ENCODE measurements around the gene USP12.
"Not testable (repeated sequence)": the region's sequence is repeated elsewhere in the genome, so short reads cannot be mapped to it uniquely, and the experiment has no call there.

The USP12 gene

DNA sequence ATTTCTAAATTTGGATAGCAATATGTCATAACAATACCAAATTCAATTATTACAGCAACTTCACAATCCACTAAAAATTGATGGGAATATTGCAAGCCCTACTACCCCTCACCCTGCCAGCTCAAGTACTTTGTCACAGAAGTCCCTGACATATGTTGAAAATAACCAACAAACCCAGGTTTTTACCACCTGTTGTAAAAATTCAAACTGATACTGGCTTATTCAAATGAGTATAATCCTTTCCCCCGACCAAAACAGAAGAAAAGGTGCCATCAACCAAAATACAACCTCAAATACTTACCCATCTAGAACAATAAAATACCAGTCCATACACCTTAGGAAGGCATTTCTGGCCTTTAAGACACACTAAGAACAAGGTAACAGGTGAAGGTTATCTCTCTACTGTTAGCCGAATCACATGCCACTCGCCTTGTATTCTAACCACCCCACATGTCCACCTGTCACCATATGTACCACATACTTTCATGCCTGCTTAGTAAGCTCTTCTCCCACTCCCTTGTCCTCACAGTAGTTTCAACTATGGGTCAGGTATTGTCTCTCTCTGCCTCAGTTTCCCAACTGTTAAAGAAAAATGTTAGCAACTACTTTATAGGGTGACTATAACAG is 53.1 kb downstream of the USP12 start:
- DNase-seq = no peak

DNA sequence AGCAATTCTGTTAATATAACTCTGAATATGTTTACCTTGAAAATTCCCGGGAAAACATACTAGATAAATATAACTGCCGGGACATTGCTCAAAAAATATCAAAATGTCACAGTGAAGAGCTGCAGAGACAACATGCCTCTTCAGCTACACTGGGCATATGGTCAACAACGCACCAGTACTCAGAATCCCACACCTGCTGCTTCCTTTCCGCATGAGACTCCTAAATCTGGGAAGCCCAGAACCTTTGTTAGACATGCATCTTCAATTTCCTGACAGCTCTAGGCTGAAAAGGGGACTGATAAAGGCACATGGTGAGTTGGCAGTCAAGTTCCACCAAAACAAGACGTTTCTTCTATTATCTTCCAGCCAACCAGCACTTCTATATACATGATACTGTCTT is 53.7 kb downstream of the USP12 start:
- DNase-seq = no peak

DNA sequence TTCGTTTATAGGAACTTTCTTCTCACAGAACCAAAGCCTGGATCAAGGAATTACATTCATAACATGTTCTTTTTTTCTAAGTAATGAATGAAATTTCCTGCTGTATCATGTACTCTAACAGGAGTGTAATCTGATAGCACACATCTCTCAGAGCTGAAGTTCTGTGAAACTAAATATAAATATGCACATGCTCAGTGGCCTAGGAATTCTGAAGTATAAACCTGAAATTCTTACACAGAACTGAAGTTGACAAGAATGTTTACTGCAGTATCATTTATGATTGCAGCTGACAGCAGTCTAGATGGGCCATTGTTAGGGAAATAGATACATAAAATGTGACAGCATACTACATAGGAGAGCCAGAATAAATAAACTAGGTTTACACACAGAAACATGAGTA is 54.5 kb downstream of the USP12 start:
- DNase-seq = no peak

GRCh38 chr13:27113436-27113835 is 58.2 kb downstream of the USP12 start:
- DNase-seq = no peak

DNA sequence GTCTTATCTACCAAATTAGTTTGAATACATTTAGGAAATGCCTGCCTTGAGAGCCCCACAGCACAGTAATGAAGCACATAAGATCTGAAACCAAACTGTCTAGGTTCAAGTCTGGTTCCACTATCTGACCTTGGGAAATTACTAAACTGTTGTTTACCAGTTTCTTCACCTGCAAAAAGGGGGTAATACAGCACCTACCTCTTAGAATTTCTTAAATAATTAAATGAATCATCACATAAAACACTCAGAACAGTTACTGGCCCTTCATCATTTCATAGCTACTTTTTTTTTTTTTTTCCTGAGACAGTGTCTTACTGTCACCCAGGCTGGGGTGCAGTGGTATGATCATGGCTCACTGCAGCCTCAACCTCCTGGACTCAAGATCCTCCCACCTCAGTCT is 59.6 kb downstream of the USP12 start:
- DNase-seq = no peak

GRCh38 chr13:27110056-27110746 is 61.4 kb downstream of the USP12 start:
- DNase-seq = no peak

DNA sequence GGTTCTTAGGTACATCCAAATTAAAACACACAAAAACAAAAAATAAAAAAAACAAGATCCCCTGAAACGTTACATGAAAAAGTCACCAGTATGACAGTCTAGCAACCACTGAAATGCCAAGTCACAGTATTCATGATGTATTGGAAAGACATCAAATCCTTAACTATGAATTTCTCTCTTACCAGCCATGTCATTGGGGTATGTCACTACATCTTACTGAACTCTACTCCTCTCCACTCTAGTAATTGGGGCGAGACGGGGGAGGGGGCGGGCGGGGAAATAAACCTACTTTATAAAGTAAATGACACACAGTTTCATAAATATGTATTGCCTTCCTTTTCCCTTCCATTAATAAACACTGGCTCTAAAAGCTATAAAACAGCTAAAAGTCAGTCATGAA is 65.5 kb downstream of the USP12 start:
- no peak for DNase-seq

DNA sequence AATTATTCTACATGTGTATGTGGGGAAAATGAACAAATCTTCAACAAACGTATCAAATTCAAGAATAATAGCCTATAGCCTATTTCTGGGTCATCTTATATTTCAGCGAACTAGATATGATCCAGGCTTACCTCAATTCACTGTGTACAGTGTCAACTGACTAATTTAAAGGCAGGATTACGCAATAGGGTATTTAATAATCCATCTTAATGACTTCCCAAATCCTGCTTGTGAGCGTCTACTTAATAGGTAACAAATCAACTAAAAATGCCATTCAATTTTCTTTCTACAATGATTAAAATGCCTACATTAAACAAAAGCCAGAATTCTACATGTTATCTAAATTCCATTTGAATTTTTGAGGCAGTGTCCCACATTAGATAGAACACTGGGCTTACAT is 67.0 kb downstream of the USP12 start:
- DNase-seq = no peak

GRCh38 chr13:27101847-27102246 is 69.8 kb downstream of the USP12 start:
- DNase-seq = no peak

DNA sequence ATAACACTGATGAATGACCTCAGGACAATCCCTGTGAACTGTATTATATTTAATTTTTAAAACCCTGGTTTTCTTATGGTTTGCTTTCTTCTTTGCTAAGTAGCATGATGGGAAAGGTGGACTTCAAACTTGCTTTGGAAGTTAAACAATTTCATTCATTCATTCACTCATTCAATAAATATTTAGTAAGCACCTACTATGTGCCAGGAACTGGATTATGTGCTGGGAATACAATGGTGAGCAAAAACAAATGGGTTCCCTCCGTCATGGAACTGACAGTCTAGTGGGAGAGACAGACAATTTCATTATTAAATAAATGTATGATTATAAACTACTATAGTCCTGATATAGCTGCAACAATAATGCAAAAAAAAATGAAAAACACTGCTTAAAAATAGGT is 70.3 kb downstream of the USP12 start:
- DNase-seq = no peak

DNA sequence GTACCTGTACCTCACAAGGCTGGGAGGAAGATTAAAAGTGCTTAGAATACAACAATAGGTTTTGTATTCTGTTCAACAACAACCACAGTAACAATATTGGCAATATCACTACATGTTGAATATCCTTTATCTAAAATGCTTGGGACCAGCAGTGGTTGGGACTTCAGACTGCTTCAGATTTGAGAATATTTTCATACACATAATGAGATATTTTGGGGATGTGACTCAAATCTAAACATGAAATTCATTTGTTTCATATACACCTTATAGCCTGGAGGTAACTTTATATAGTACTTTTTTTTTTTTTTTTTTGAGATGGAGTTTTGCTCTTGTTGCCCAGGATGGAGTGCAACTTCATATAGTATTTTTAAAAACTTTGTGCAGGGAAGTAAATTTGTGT is 73.9 kb downstream of the USP12 start:
- no peak for DNase-seq

DNA sequence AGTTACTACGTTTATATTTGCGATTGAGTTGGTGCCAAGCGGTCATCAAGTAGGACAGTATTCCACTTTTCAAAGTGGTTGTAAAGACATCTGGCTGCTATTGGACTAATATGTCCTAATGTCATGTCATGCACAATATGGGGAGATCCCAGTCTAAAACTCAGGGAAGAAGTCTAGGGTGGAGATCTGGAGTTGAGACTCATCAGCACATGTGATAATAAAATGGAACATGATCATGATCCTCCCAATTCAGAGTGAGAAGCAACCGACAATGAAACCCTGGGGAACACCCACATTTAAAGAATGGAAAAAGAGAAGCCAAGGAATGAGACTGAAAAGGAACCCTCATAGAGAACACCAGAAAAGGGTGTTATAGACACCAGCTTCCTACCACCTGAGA is 80.2 kb downstream of the USP12 start:
- no peak for DNase-seq

- no peak for DNase-seq
Observed at GRCh38 chr13:27088619-27089018, 83.0 kb downstream of the USP12 start.

DNA sequence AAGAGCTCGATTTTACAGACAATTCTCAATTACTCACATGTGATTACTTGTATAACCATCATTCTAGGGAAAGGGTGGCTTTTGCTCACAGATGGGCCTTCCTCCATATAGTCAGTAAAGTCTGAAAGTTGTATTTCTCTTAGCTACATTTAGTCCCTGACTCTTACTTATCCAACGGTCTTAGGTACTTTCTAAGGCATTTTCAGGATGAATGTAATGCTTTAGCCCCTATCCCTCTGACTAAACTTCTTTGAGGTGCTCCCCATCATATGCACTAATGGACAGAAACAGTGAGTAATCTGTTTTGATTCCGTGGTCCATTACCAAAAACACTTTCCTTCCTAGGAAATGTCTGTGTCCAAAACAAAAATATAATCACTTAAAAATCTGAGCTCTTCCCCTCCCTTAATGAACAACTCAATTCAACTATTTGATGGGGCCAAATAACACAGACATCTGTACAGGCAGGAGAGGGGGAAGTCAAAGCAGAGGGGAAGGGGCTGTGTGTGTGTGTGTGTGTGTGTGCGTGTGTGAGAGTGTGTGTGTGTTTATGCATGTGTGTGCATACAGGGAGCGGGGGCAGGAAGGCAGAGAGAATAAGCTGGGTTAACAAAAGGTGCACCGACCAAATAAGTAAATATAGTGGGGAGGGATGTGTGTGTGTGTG is 84.9 kb downstream of the USP12 start:
- no peak for DNase-seq

GRCh38 chr13:27083183-27083582 is 88.4 kb downstream of the USP12 start:
- no peak for DNase-seq

GRCh38 chr13:27081893-27082679 is 89.5 kb downstream of the USP12 start:
- no peak for DNase-seq

DNA sequence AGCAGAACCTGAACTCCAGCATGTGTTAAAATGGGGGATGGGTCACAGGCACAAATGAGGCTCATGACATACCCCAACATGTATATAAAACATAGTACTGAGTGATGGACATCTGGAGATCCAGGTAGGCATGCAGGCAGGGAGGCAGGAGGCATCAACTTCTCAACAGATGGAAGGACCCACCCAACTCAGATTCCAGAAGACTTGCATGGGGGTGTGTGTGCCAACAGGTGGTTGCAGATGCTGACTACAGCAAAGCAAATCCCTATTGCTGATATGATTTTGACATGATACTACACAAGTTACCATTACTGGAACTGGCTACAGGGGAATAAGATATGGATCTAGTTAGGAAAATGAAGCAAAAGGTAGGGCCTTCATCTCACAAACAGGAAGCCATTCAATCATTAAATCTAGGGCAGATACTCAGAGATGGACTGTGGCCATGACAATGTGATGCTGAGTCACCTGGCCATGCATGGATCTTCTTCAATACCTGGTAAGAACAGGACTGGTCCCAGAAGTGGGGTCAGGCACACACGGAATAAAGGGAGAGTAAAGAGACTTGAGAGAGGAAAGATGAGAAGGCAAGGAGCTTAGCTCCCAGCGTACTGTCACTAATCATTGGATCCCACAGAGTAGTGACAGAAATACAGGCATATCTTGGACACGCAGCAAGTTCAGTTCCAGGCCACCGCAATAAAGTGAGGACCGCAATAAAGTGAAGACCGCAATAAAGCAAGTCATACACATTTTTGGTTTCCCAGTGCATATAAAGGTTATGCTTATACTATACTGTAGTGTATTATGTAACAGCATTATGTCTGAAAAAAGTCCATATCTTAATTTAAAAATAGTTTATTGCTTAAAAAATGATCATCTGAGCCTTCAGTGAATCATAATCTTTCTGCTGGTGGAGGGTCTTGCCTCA is 91.3 kb downstream of the USP12 start:
- no peak for DNase-seq

GRCh38 chr13:27079421-27079958 is 92.1 kb downstream of the USP12 start:
- DNase-seq = no peak

GRCh38 chr13:27077451-27077850 is 94.2 kb downstream of the USP12 start:
- no peak for DNase-seq

DNA sequence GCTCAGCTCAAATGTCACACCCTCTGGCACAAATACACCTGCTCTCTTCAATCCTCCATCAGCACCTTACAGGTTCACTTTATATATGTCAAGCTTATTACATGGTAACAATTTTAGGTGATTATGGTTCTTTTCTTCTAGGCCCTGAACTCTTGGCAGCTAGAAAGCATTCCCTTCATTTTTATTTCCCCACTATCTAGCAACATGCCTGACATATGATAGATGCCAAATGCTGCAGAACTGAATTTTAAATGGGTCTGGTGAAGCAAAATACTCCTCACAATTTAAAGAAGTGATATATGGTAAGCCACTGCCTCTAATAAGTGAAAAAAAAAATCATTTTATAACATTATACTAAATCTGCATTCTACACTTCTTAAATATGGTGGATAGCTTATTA is 95.2 kb downstream of the USP12 start:
- no peak for DNase-seq

GRCh38 chr13:27073186-27073585 is 98.4 kb downstream of the USP12 start:
- DNase-seq = no peak

- DNase-seq = not testable (repeated sequence)
Observed at GRCh38 chr13:27066123-27066522, 105.5 kb downstream of the USP12 start.
